Measurements from ENCODE around the gene PNPLA3.

Gene PNPLA3

GRCh38 chr22:43968614-43969013 is 45.0 kb downstream of the PNPLA3 start:
- DNase-seq: no peak

- no peak for DNase-seq
These were observed 45.6 kb downstream of the PNPLA3 start for GRCh38 chr22:43969021-43969878.

- no peak for DNase-seq
These were observed 46.6 kb downstream of the PNPLA3 start for GRCh38 chr22:43969989-43970755.

- DNase-seq: no peak
These were observed 47.5 kb downstream of the PNPLA3 start for GRCh38 chr22:43971112-43971511.

GRCh38 chr22:43972931-43973462 is 49.4 kb downstream of the PNPLA3 start:
- DNase-seq: no peak

GRCh38 chr22:43974028-43974545 is 50.5 kb downstream of the PNPLA3 start:
- DNase-seq: no peak

GRCh38 chr22:43975041-43975440 is 51.4 kb downstream of the PNPLA3 start:
- DNase-seq: no peak

- no peak for DNase-seq
These were observed 53.5 kb downstream of the PNPLA3 start for GRCh38 chr22:43976861-43977795.

GRCh38 chr22:43978558-43978957 is 55.0 kb downstream of the PNPLA3 start:
- no peak for DNase-seq

GRCh38 chr22:43980579-43980978 is 57.0 kb downstream of the PNPLA3 start:
- no peak for DNase-seq

GRCh38 chr22:43980996-43981395 is 57.4 kb downstream of the PNPLA3 start:
- DNase-seq: no peak

- DNase-seq: no peak
These were observed 60.2 kb downstream of the PNPLA3 start for GRCh38 chr22:43983808-43984207.

GRCh38 chr22:43985532-43985931 is 61.9 kb downstream of the PNPLA3 start:
- DNase-seq: no peak

GRCh38 chr22:43988116-43988820 is 64.7 kb downstream of the PNPLA3 start:
- no peak for DNase-seq

GRCh38 chr22:43988960-43989359 is 65.4 kb downstream of the PNPLA3 start:
- no peak for DNase-seq

- no peak for DNase-seq
These were observed 66.4 kb downstream of the PNPLA3 start for GRCh38 chr22:43990044-43990443.

GRCh38 chr22:43991316-43992020 is 67.9 kb downstream of the PNPLA3 start:
- no peak for DNase-seq

- no peak for DNase-seq
These were observed 68.8 kb downstream of the PNPLA3 start for GRCh38 chr22:43992331-43992821.

GRCh38 chr22:43993072-43993760 is 69.6 kb downstream of the PNPLA3 start:
- no peak for DNase-seq

GRCh38 chr22:43994006-43994405 is 70.4 kb downstream of the PNPLA3 start:
- DNase-seq: no peak

Measured in NCI-H524 treated with DMSO at 0.1 percent for 48 hours (cell line).